ENCODE data around the gene IMPACT. TPM values are rescaled to one million over a fixed set of nuclear protein-coding genes. Genes with fewer than 3 reads are reported as not detected.

IMPACT gene
- polyA plus RNA-seq, 4 donors = 11.9 to 35.0 (median 14.3) TPM

Other genes starting within 250 kb of the IMPACT start
- 10 to 100 TPM; 23.5 to 36.7 (median 34.7) TPM for gene OSBPL1A, start 28.8 kb upstream of the IMPACT start, polyA plus RNA-seq
- gene HRH4, start 34.0 kb downstream of the IMPACT start, polyA plus RNA-seq = under 1 TPM in 1 of 4 donors, not detected in 3; 0.03 TPM

Measured in small intestine (tissue), 4 donors.